Measurements from ENCODE around the gene HSD11B2.
A peak's percentile ranks its signal among the peaks of the same experiment; 100 is the strongest.

HSD11B2 gene

DNA sequence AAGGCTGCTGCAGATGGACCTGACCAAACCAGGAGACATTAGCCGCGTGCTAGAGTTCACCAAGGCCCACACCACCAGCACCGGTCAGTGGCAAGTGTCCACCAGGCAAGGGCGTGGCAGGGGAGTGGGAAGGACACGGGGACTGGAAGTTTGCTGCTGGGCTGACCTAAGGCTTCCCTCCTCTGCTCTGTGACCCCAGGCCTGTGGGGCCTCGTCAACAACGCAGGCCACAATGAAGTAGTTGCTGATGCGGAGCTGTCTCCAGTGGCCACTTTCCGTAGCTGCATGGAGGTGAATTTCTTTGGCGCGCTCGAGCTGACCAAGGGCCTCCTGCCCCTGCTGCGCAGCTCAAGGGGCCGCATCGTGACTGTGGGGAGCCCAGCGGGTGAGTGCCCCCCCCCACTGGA is 4.8 kb downstream of the HSD11B2 start:
- DNase-seq (ENCODE audit: low spot score), result no peak

DNA sequence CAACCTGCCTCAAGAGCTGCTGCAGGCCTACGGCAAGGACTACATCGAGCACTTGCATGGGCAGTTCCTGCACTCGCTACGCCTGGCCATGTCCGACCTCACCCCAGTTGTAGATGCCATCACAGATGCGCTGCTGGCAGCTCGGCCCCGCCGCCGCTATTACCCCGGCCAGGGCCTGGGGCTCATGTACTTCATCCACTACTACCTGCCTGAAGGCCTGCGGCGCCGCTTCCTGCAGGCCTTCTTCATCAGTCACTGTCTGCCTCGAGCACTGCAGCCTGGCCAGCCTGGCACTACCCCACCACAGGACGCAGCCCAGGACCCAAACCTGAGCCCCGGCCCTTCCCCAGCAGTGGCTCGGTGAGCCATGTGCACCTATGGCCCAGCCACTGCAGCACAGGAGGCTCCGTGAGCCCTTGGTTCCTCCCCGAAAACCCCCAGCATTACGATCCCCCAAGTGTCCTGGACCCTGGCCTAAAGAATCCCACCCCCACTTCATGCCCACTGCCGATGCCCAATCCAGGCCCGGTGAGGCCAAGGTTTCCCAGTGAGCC is 5.8 kb downstream of the HSD11B2 start:
- no peak for DNase-seq (ENCODE audit: low spot score)

DNA sequence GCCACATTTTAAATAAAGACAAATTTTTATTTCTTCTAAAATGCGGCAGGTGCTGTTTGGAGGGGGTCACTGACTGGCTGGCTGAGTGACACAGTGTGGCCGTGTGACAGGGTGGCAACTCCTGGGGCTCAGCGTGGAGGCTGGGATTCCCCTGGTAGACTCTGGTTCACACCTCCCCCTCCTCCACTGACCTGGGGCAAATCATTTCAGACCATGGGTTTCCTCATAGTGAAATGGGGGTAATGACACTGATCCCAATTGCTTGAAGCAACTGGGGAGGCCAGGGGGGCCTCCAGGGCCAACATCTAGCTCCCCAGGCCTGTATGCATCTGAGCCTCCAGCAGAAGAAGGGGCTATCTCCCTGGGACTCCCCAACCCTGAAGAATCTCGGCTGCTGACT is 6.6 kb downstream of the HSD11B2 start:
- DNase-seq (ENCODE audit: low spot score), result no peak

DNA sequence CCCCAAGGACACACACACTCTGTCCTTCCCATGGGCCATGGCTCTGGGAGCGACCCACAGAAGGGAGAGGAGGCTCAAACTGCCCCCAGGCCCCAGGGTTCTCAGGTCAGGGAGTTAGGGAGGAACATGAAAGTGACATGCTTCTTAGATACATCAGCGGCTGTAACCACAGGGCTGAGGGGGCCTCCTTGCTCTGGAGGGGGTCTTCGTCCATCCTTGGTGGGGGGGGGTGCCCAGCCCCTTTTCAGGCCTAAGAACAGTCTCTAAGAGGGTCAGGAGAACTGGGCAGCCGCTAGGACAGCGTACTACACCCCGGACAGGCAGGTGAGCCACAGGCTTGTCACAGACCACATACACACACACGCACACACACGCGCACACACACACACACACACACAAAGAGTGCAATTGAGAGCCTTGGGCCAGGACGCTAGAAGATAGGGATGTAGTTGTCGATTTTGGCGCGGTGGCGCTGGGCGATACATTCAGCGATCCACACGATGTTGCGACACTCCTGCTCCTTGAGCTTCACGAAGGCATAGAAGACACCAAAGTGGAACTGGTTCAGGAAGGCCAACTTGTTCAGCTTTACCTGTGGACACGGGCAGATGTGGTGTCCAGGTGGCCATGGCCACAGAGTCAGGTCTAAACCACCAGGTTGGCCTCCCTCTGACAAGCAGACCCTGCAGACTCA is 7.3 kb downstream of the HSD11B2 start:
- DNase-seq (ENCODE audit: low spot score), result no peak

DNA sequence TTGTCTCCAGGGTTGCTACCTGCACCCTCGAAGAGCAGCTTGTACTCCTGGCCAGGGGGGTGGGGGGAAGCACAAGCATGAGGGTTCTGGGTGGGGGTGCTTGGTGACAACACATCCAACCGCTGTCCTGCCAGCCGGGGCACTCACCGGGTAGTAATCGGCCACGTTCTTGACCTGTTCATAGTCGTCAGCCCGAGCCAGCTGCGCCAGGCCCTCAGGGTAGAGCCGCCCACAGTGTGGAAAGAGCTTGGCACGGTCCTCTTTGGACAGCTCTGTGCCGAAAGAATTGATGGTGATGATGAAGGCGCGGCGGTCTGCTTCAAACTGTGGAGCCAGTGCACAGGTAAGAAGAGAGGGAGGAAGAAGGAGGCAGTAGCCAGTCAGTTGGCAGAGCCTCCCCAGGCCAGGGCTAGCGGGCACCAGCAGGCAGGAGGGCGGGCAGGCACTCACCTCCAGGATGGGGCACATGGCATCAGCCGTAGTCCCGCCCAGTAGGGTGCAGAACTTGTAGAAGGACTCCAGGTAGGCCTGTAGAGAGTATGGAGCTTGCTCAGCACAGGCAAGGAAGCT is 8.0 kb downstream of the HSD11B2 start:
- no peak for DNase-seq (ENCODE audit: low spot score)

DNA sequence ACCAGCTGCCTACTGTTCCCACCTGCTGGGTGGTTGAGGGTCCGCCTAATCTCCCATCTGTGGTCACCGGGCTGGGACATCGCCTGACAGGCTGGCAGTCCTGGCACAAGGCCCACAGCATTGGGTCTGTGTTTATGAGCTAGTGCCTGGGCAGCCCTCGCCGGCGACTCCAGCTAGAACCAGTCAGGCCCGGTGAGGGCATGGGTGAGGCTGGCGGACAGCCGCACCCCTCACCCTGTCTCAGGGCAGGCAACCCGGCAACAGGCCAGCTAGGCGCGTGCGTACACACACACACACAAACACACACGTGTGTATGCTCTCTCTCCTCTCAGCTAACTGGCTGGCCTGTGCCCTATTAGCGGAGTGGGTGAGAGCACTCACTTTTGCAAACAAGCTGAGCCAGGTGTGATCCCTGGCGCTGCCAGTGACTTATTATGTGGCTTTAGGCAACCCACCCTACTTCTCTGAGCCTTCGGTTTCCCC is 10.4 kb downstream of the HSD11B2 start:
- DNase-seq (ENCODE audit: low spot score), result no peak

DNA sequence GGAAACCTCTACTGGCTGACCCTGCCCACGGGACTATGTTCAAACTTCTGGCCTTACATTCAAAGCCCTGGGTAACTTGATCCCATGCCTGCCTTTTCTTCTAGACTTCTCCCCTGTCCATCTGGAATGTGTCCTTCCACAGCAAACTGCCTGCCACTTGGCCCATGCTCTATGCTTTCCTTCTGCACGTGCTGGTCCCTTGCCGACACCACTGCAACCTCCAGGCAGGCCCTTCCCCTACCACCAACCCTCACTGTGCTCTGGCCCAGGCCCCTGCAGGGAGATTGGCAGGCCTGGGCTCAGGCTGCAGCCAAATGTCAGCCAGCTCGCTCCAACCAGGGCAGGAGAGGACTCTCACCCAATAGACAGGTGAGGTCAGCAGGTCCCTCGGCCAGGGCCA is 11.0 kb downstream of the HSD11B2 start:
- no peak for DNase-seq (ENCODE audit: low spot score)

DNA sequence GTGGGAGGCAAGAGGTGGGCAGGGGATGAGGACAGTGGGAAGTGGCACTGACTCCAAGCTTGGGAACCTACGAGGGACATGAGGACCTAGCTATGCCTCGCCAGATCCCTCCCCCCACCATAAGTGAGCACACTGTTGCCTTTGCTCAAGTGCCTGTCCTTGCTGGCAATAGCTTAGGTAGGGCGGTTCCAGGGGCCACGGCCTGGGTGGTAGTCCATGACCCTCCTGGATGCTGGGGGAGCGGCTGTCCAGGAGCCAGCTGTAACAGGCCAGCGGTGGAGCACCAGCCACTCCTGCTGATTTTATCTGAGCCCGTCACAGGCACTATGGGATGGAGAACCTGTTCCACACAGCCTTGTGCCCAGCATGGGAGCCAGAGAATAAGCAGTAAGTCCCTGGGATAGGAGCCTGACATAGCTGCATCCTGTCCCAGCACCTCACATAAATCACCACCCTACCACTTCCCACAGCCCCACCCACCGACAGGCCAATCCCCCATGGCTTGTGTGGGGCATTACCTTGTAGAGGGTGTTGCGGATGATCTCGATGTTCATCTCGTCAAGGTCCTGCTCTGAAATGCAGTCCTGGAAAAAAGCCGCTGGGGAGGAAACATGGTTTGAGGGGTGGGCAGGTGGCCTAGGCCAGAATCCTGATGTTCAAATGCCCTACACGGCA is 11.8 kb downstream of the HSD11B2 start:
- DNase-seq (ENCODE audit: low spot score), result no peak

DNA sequence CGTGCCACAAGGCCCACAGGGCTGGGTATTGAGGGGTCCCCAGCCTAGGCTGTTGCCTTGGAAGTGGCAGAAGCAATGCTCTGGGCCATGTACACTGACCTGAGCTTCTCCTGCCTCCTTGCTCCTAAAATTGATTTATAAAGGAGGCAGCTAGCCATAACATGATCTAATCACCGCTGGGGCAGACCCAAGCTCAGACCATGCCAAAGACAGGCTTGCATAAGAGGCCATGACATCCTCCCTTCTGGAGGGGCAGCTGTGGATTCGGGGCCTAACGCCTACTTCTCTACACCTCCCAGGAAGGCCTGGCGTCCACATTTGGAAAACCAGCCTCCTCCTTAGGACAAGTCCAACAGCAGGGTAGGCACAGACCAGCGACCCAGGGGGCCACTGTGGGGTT is 12.3 kb downstream of the HSD11B2 start:
- peak; percentile 86 for DNase-seq (ENCODE audit: low spot score)

DNA sequence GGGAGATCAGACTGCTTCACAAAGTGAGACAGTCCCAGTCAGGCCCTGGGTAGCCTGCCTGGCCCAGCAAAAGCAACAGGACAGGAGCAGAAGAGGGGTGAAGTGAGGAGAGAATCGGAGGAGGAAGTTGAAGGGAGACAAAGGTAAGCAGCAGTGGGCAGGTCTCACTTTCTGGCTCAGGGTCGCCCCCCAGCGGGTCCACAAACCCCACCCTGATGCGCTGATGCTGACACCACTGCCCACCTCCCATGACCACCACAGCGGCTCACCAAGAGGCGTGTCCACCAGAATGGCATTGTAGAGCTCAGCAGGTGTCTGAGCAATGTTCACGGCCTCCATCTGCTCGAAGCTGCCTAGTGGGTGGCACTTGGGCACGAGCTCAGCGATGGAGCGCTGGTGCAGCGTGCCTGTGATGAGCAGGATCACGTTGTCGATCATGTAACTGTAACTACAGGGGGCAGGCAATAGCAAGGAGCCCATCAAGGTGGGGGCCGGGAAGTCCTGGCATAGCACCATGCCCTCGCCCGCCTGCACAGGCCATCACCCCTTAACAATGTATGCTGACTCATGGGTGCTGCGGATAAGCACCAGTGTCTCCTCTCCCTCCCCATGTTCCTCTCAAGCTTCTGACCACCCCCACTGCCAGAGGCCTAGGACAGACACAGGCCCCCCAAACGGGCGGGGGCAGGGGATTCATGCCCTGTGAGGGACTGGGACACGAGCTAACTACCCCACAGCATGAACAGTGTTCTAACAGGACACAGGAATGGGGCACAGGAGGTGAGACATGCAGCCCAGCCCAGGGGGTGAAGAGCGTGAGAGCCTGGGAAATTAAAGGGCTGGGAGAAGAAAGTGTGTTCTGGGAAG is 13.6 kb downstream of the HSD11B2 start:
- DNase-seq (ENCODE audit: low spot score), result no peak

DNA sequence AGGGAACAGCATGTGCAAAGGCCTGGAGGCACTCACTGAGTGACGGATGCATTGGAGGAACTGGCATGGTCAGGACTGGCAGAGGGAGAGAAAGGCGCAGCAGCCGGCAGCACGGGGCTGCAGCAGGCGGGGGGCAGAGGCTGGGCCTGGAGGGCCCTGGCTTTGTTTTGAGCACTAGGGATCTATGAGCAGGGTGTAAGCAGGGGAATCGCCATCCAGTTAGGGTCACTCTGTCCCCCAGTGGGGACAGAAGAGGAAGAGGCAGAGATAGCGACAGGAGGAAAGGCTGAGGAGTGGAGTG is 14.2 kb downstream of the HSD11B2 start:
- DNase-seq (ENCODE audit: low spot score), result no peak

DNA sequence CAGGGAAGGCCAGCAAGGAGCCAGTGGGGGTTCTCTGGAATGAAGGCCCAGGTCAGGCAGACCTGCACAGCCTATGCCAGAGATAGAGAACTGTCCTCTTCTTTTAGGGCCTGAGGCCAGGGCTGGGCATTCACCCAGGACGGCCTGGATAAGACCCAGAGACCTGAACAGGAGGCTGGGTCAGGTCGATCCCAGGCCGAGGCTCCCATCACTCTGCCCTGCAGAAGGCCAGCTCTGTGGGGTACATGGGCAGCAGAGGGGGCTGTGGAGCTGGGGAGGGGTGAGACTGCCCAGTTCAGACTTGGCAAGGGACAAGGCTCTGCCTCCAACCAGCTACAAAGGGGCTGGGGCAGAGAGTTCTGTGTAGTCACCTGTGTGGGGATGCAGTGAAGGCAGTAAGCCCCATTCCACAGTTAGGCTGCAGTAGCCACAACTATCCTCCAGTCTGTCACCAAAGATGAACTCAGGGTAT is 14.6 kb downstream of the HSD11B2 start:
- DNase-seq (ENCODE audit: low spot score), result no peak

DNA sequence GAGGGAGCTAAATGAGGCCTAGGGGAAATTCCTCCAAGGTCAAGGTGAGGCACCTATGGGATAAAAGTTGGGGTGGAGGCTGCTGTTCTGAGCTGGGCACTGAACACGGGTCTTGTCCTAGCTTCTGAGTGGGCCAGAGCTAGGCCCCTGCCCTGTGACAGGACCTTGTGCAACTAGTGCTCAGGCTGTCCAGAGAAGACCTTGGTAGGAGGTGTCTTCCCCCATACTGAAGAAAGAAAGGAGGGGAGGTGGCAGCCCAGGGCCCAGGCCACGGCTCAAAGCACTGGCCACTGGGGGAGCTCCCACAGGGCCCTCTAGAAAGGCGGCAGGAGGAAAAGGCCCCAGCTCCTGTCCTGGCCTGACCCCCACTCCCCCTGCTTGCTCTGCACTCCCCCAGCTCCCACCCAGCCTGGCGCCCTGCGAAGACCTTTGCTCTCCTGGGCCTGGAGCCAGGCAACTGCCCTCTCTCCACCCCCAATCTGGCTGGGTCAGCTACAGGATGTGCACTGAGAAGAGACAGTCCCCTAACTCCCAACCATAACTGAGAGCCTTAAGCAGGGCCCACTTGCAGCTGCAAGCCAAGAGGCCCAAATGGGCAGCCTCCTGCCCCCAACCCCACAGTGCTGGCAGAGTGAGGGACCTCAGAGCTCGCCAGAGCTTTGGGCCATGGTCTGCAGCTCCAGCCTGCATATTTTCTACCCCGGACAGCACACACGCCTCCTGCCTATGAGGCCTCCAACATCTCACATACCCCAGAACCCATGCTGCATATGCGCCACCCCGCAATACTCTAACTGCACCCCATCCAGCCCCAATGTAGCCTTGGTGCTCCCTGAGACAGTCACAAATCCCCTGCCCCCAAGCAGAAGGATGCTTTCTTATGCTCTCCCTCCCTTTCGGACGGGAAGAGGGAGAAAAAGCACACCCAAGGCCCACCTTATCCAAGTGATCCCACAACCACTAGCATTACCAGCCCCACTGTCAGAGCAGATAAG is 15.3 kb downstream of the HSD11B2 start:
- no peak for DNase-seq (ENCODE audit: low spot score)

DNA sequence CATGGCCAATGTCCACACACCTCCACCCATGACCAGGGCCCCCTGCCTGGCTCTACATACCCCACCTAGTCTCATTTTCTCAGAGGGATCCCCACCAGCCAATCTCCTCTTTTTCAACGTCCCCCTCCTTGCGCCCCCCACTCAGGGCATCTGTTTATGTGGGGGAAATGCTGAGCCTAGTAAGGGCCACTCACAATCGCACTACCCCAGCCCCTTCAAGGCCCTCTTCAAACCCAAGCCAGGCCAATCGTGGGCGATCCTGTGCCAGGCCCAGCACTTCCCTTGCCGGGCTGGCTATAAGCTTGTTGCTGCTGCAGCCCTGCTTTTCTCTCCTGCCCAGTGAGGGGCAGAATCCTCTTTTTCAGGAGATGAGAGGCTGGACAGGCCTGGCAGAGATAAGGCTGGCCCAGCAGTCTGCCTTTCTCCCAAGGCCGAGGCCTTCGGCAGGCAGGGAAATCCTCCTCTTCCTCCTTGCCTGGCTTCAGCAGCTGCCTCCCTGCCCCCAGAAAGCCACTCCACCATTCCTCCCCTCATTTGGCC is 16.1 kb downstream of the HSD11B2 start:
- DNase-seq (ENCODE audit: low spot score), result no peak

DNA sequence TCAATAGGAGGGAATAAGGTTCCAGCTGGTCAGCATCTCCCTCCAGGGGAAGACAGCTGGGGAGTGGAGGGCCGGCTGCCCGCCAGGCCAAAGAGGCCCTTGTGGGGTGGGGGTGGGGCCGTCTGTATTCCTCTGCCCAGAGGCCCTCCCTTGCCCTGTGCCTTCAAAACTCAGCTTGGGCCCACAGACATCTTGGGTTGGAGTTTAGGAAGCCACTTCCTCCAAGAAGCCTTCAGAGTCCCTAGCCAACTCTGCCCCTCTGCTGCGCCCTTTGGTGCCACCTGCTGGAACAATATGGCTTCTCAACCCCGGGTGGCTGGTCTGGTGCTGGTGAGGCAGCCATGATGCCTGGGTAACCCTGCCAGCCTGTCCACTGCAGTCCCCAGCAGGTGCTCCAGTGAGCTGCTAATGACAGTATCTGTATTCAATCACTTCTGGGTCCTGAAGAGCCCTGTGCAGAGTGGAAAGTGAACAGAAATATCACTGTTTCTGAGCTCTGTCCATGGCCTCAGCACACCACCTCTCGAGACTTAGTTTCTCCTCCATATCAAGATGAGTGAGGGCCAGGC is 16.7 kb downstream of the HSD11B2 start:
- peak; percentile 49 for DNase-seq (ENCODE audit: low spot score)

DNA sequence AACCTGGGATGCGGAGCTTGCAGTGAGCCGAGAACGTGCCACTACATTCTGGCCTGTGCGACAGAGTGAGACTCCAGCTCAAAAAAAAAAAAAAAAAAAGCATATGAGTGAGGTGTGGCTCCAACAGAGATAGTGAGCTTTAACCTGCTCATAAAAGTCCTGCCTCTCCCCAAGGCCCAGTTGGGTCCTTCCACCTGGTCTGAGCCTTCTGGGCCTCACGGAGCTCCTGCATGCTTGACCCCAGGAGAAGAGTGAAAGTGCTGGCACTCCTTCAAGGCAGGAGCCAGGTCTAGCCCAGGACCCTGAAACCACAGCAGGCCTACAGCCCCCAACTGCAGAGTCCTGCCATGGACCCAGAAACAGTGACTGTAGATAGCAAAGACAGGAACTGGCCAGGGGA is 17.7 kb downstream of the HSD11B2 start:
- no peak for DNase-seq (ENCODE audit: low spot score)

DNA sequence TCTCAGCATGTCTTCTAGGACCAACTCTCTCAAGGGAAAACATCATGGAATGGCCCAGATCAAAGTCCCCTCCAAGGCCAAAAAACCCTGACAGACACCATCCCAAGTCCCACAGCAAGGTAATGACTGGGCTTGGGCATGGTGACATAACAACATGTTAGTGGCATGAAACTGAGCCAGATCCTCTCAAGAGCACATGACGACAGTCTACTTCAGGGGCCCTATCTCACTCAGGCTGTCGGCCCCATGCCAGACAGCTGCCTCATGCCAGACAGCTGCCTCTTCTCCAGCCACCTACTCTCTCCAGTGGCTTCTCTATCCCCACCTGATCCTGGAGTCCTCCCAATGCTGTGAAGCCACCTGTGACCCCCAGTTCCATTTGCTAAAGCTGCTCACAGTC is 18.4 kb downstream of the HSD11B2 start:
- no peak for DNase-seq (ENCODE audit: low spot score)

DNA sequence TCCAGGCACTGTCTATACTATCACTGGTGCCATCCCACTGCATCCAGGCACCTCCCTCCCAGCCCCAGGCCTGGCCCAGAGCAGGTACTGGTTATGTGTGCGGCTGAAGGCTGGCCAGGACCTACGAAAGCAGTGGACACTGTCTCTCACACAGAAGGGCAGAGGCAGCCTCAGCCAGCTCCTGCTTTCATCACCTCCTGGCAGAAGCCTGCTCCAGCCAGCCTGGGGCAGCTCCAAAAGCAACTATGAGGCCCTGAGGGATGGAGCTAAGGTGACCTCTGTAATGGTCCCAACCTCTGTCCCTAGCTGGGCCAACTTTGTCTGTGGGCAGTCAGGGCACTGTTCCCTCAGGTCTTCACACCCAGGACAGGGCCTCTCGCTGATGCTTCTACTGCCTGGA is 18.8 kb downstream of the HSD11B2 start:
- DNase-seq (ENCODE audit: low spot score), result no peak

DNA sequence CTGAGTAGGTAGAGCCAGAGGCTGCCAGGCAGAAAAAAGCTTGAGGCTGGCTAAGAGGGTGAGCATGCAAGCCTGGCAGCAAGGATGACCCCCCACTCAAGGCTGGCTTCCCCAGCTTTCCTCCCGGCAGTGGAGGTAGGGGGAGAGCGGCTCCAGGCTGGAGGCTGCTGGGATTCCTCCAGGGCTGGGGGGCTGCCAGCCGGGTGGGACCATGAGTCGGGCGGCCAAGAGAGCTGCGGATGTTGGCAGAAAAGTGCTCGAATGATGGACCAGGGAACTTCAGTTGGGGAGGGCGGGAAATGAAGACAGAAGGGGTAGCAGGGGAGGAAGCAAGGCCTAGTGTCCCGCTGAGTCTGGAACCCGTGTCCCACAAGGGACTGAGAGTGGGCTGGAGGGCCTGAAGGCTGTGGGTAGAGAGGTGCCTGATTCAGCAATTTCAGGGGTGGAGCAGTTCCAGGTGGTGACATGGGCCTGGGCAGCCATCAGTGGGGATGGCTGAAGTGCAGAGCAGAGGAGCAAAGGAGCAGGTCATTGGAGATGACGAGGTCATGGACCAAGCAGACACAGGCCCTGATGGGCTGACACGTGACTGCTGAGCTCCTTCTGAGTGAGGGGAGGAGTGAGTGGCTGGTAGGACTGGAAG is 20.3 kb downstream of the HSD11B2 start:
- DNase-seq (ENCODE audit: low spot score), result no peak
